PC-3 (cell line): ENCODE data around the gene HSD17B4. TPM values are rescaled to one million over a fixed set of nuclear protein-coding genes. Genes with fewer than 3 reads are reported as not detected.

Experiments used
- ATAC-seq: fragments of 200-7000 bp; cut with Tn5 transposase; 2 replicates; pipeline ENCODE4 v1.9.1; 2020; ENCODE audit warnings: mild to moderate bottlenecking, moderate library complexity
- BruUV-seq: library from RNA; stranded (reverse); fragments of 400-500 nt; replicated peaks from 2 replicates; lab custom pipeline; 2021; lab: Mats Ljungman, UMichigan
- CTCF ChIA-PET: fragments of 300-600 bp; sonication (Branson Sonifier 250); formaldehyde crosslinking; loops from one replicate; lab custom pipeline; 2022; ENCODE audit warnings: antibody characterized with exemption; lab: Charles Lee
- POLR2A ChIA-PET: fragments of 300-600 bp; sonication (Branson Sonifier 250); formaldehyde crosslinking; loops from one replicate; lab custom pipeline; 2022; ENCODE audit warnings: antibody characterized with exemption; ENCODE audit not compliant: unreplicated experiment; lab: Charles Lee
- DNase-seq: peaks from one replicate; pipeline ENCODE4 v3.0.0-alpha.2; 2015
- H2AFZ ChIP-seq: fragments of 300-600 bp; sonication (generic); 2 replicates; pipeline ENCODE4 v1.6.0; 2016; ENCODE audit warnings: antibody characterized with exemption, low read length
- H3F3A ChIP-seq: fragments of 300-600 bp; sonication (generic); one replicate; pipeline ENCODE4 v1.6.0; 2017; ENCODE audit warnings: antibody characterized with exemption, low read length, control low read depth, mild to moderate bottlenecking; ENCODE audit not compliant: unreplicated experiment
- H3K27ac ChIP-seq: fragments of 300-600 bp; sonication (generic); 2 replicates; pipeline ENCODE4 v1.5.1; 2016; ENCODE audit warnings: mild to moderate bottlenecking, low read length
- H3K27me3 ChIP-seq: fragments of 300-600 bp; sonication (generic); 2 replicates; pipeline ENCODE4 v1.6.1; 2016; ENCODE audit warnings: low read length, mixed read lengths
- H3K36me3 ChIP-seq: fragments of 300-600 bp; sonication (generic); 2 replicates; pipeline ENCODE4 v1.6.1; 2016; ENCODE audit warnings: low read depth, mixed run types, low read length, mixed read lengths
- H3K4me1 ChIP-seq: fragments of 300-600 bp; sonication (generic); 2 replicates; pipeline ENCODE4 v1.5.1; 2016; ENCODE audit warnings: low read length; ENCODE audit not compliant: insufficient read depth
- H3K4me2 ChIP-seq: fragments of 300-600 bp; sonication (generic); 2 replicates; pipeline ENCODE4 v1.6.0; 2016; ENCODE audit warnings: low read length
- H3K4me3 ChIP-seq: fragments of 300-600 bp; sonication (generic); 2 replicates; pipeline ENCODE4 v1.5.1; 2016; ENCODE audit warnings: mild to moderate bottlenecking, low read length, mixed read lengths
- H3K79me2 ChIP-seq: fragments of 300-600 bp; sonication (generic); 2 replicates; pipeline ENCODE4 v1.6.1; 2017; ENCODE audit warnings: low read length, mixed read lengths
- H3K9ac ChIP-seq: fragments of 300-600 bp; sonication (generic); 2 replicates; pipeline ENCODE4 v1.6.0; 2016; ENCODE audit warnings: mild to moderate bottlenecking, low read length
- H3K9me2 ChIP-seq: fragments of 300-600 bp; sonication (generic); replicated peaks from 2 replicates; pipeline ENCODE4 v1.6.1; 2016; ENCODE audit warnings: mixed run types, low read length, mixed read lengths
- H3K9me3 ChIP-seq: fragments of 300-600 bp; sonication (generic); 2 replicates; pipeline ENCODE4 v1.6.1; 2016; ENCODE audit warnings: low read length, mixed read lengths
- H4K20me1 ChIP-seq: fragments of 300-600 bp; sonication (generic); 2 replicates; pipeline ENCODE4 v1.6.1; 2016; ENCODE audit warnings: low read length, mixed read lengths
- CTCF ChIP-seq: fragments of 300-600 bp; sonication (generic); conservative IDR thresholded peaks from 2 replicates; pipeline ENCODE4 v1.5.1; 2017; ENCODE audit warnings: antibody characterized with exemption, low read depth, mild to moderate bottlenecking, low read length
- EZH2 ChIP-seq: fragments of 300-600 bp; sonication (generic); IDR thresholded peaks from one replicate; pipeline ENCODE4 v1.6.1; 2017; ENCODE audit warnings: antibody characterized with exemption, mild to moderate bottlenecking, low read length; ENCODE audit not compliant: unreplicated experiment
- EZH2phosphoT487 ChIP-seq: fragments of 300-600 bp; sonication (generic); IDR thresholded peaks from 2 replicates; pipeline ENCODE4 v1.6.1; 2018; ENCODE audit warnings: mild to moderate bottlenecking, antibody characterized with exemption, low read length, borderline replicate concordance
- intact Hi-C: fragments of 100-400 bp; cut with micrococcal nuclease; formaldehyde crosslinking; loops from 2 replicates; pipeline ENCODE4 v1.9.0; 2023
- total RNA-seq: library from RNA; depleted of rRNA; stranded (reverse); fragments of >200 nt; gene quantifications from 2 replicates; pipeline ENCODE4 v1.2.3, GENCODE V29; 2014

The HSD17B4 gene
- total RNA-seq, 1 experiment from 2014 or later, result 165 TPM

GRCh38 chr5:119418606-119419100 is 33.6 kb upstream of the HSD17B4 start:
- Histone ChIP-seq H4K20me1 (no peaks in the 10 kb centered on the region), H3K9me3 (no peaks in the 10 kb centered on the region), H3F3A (no peaks in the 10 kb centered on the region), H3K9me2 (no peaks in the 10 kb centered on the region), H3K27me3 (no peaks in the 10 kb centered on the region), H3K4me2 (peak overlapping the region; percentile 39; the same call in 1 of the 2 replicates), H3K4me3 (no peak overlapping the region), H3K27ac (no peak overlapping the region), H2AFZ (no peak overlapping the region), H3K4me1 (peaks cover 27% of the 10 kb centered on the region), H3K79me2 (no peaks in the 10 kb centered on the region), H3K9ac (no peak overlapping the region), H3K36me3 (no peaks in the 10 kb centered on the region)
- CTCF ChIA-PET, result no interaction called here
- ATAC-seq, result peak; percentile 18; the same call in 1 of the 2 replicates
- TF ChIP-seq EZH2phosphoT487, result no peak
- TF ChIP-seq CTCF, result no peak
- TF ChIP-seq EZH2, result no peak
- POLR2A ChIA-PET, result no interaction called here
- DNase-seq, result peak; percentile 21
- BruUV-seq, result no TSS peak
- intact Hi-C loops, result no loop called here

GRCh38 chr5:119420169-119420568 is 32.1 kb upstream of the HSD17B4 start:
- Histone ChIP-seq H3K27me3 (no peaks in the 10 kb centered on the region), H3F3A (no peaks in the 10 kb centered on the region), H3K4me2 (no peak overlapping the region), H2AFZ (no peak overlapping the region), H3K79me2 (no peaks in the 10 kb centered on the region), H4K20me1 (no peaks in the 10 kb centered on the region), H3K9me3 (no peaks in the 10 kb centered on the region), H3K9me2 (no peaks in the 10 kb centered on the region), H3K36me3 (no peaks in the 10 kb centered on the region), H3K9ac (no peak overlapping the region), H3K4me3 (no peak overlapping the region), H3K27ac (no peak overlapping the region), H3K4me1 (peaks cover 27% of the 10 kb centered on the region)
- DNase-seq, result peak; percentile 74
- intact Hi-C loops, result no loop called here
- TF ChIP-seq EZH2 (no peak), EZH2phosphoT487 (no peak), CTCF (no peak)
- ChIA-PET CTCF (no interaction called here), POLR2A (no interaction called here)
- peak; percentile 51 for ATAC-seq
- BruUV-seq, result no TSS peak

- CTCF ChIA-PET, result no interaction called here
- no peaks in the 10 kb centered on the region for H3K9me2 ChIP-seq
- ATAC-seq (no peak), DNase-seq (no peak)
- H3K4me1 ChIP-seq, result no peaks in the 10 kb centered on the region
- H4K20me1 ChIP-seq, result no peaks in the 10 kb centered on the region
- POLR2A ChIA-PET, result no interaction called here
- intact Hi-C loops, result no loop called here
- H3F3A ChIP-seq, result no peaks in the 10 kb centered on the region
- no TSS peak for BruUV-seq
- H3K4me2 ChIP-seq, result no peak overlapping the region
- no peak overlapping the region for H2AFZ ChIP-seq
- H3K9me3 ChIP-seq, result no peaks in the 10 kb centered on the region
- H3K79me2 ChIP-seq, result no peaks in the 10 kb centered on the region
- no peaks in the 10 kb centered on the region for H3K27me3 ChIP-seq
- H3K27ac ChIP-seq, result no peak overlapping the region
- H3K4me3 ChIP-seq, result no peak overlapping the region
- TF ChIP-seq CTCF, result no peak
- no peak for TF ChIP-seq EZH2
- no peak for TF ChIP-seq EZH2phosphoT487
- no peaks in the 10 kb centered on the region for H3K36me3 ChIP-seq
- no peak overlapping the region for H3K9ac ChIP-seq
Observed at GRCh38 chr5:119426057-119426456, 26.2 kb upstream of the HSD17B4 start.
